HepG2 (cell line): Measurements from ENCODE around the gene ADH1B. TPM values are rescaled to one million over a fixed set of nuclear protein-coding genes. Genes with fewer than 3 reads are reported as not detected.

Experiments used
- ATAC-seq: fragments of 200-7000 bp; cut with Tn5 transposase; 3 replicates; pipeline ENCODE4 v1.9.1; 2020; ENCODE audit warnings: mild to moderate bottlenecking, moderate library complexity
- BruUV-seq: library from RNA; stranded (reverse); fragments of 400-500 nt; replicated peaks from 2 replicates; lab custom pipeline; 2021; lab: Mats Ljungman, UMichigan
- CTCF ChIA-PET: fragments of 300-600 bp; formaldehyde crosslinking; extraction: SDS; loops from one replicate; lab custom pipeline; 2021; ENCODE audit warnings: low total read pairs, inconsistent platforms, low intra/inter-chr PET ratio; lab: Yijun Ruan, JAX
- POLR2A ChIA-PET: fragments of 350-600 bp; sonication (Branson Sonifier 250); formaldehyde crosslinking; loops from one replicate; lab custom pipeline; 2020; ENCODE audit warnings: antibody characterized with exemption, inconsistent platforms; lab: Yijun Ruan, JAX
- DNase-seq: peaks from one replicate; pipeline ENCODE4 v3.0.0-alpha.2; 2015; ENCODE audit warnings: low spot score
- FAIRE-seq: peaks from 3 replicates; lab custom pipeline; 2011; peaks lifted over from hg19 to GRCh38; lab: Jason Lieb, UNC
- H2AFZ ChIP-seq: one replicate; pipeline ENCODE4 v1.6.1; 2011; ENCODE audit warnings: low read length, inconsistent platforms
- H3K27ac ChIP-seq: fragments of 300-600 bp; 3 replicates; pipeline ENCODE4 v1.8.0; 2011; ENCODE audit warnings: mixed run types, mild to moderate bottlenecking, mixed read lengths, low read length, inconsistent platforms; ENCODE audit not compliant: insufficient read depth; ENCODE audit errors: extremely low read length
- H3K27me3 ChIP-seq, 2 experiments: fragments of 200-600 bp in 1 of 2; 2 replicates in 1 of 2; 3 replicates in 1 of 2; pipeline versions ENCODE4 v1.6.0 to v1.8.0; 2011; ENCODE audit warnings: low read length in 2 of 2, mild to moderate bottlenecking in 2 of 2, moderate library complexity in 2 of 2, inconsistent platforms in 1 of 2; ENCODE audit not compliant: insufficient read depth in 2 of 2, control insufficient read depth in 1 of 2
- H3K36me3 ChIP-seq, 2 experiments: fragments of 200-600 bp in 1 of 2; replicated peaks in 1 of 2; 2 replicates in 1 of 2; 3 replicates in 1 of 2; pipeline versions ENCODE4 v1.5.1 to v1.8.0; 2011; ENCODE audit warnings: low read length in 2 of 2, inconsistent platforms in 1 of 2; ENCODE audit not compliant: insufficient read depth in 2 of 2, control insufficient read depth in 1 of 2
- H3K4me1 ChIP-seq: 2 replicates; pipeline ENCODE4 v1.5.1; 2012; ENCODE audit warnings: low read length, inconsistent platforms; ENCODE audit not compliant: insufficient read depth
- H3K4me2 ChIP-seq: 2 replicates; pipeline ENCODE4 v1.6.0; 2011; ENCODE audit warnings: low read depth, low read length, inconsistent platforms
- H3K4me3 ChIP-seq, 3 experiments: fragments of 200-600 bp in 1 of 3; sonication (generic), shearing (Covaris generic) in 1 of 3; replicated peaks in 1 of 3; 2 replicates each; pipeline ENCODE4 v1.5.1; 2011 to 2016; ENCODE audit warnings: low read length in 3 of 3, inconsistent platforms in 2 of 3, low read depth in 2 of 3, mild to moderate bottlenecking in 2 of 3, control low read depth in 1 of 3, mixed read lengths in 1 of 3; ENCODE audit not compliant: insufficient read depth in 1 of 3
- H3K79me2 ChIP-seq: one replicate; pipeline ENCODE4 v1.6.1; 2011; ENCODE audit warnings: low read length, inconsistent platforms; ENCODE audit not compliant: insufficient read depth
- H3K9ac ChIP-seq: 2 replicates; pipeline ENCODE4 v1.6.0; 2011; ENCODE audit warnings: mild to moderate bottlenecking, low read depth, low read length, inconsistent platforms; ENCODE audit not compliant: insufficient read depth
- H3K9me3 ChIP-seq: 2 replicates; pipeline ENCODE4 v1.5.1; 2012; ENCODE audit warnings: mild to moderate bottlenecking, low read length
- H4K20me1 ChIP-seq: 2 replicates; pipeline ENCODE4 v1.6.0; 2011; ENCODE audit warnings: inconsistent platforms, mild to moderate bottlenecking, low read length, moderate library complexity; ENCODE audit not compliant: insufficient read depth
- FOSL2 ChIP-seq: sonication (generic); formaldehyde crosslinking; IDR thresholded peaks from 2 replicates; pipeline ENCODE4 v1.4.0; 2020; ENCODE audit warnings: missing genetic modification reagents
- FOXP1 ChIP-seq, 2 experiments: fragments of 450-650 bp in 1 of 2; IDR thresholded peaks; 2 replicates each; pipeline ENCODE4 v1.6.1; 2017 to 2018; ENCODE audit warnings: antibody characterized with exemption in 1 of 2
- GABPB1 ChIP-seq: IDR thresholded peaks from 2 replicates; pipeline ENCODE4 v1.6.1; 2016; ENCODE audit warnings: mild to moderate bottlenecking, missing genetic modification reagents, moderate library complexity, missing compliant biosample characterization
- HIVEP1 ChIP-seq: sonication (generic); formaldehyde crosslinking; IDR thresholded peaks from 2 replicates; pipeline ENCODE4 v1.4.0; 2020; ENCODE audit warnings: mild to moderate bottlenecking, missing genetic modification reagents
- MNT ChIP-seq: fragments of 450-650 bp; IDR thresholded peaks from 2 replicates; pipeline ENCODE4 v1.6.1; 2016
- MTA3 ChIP-seq: sonication (generic); formaldehyde crosslinking; IDR thresholded peaks from 2 replicates; pipeline ENCODE4 v1.4.0; 2020; ENCODE audit warnings: missing genetic modification reagents
- SOX6 ChIP-seq, 2 experiments: fragments of 450-650 bp in 1 of 2; sonication (generic) in 1 of 2; formaldehyde crosslinking in 1 of 2; IDR thresholded peaks; 2 replicates each; pipeline versions ENCODE4 v1.4.0 to v1.6.1; 2017 to 2020; ENCODE audit warnings: antibody characterized with exemption in 1 of 2, mild to moderate bottlenecking in 1 of 2, missing genetic modification reagents in 1 of 2
- STAT5B ChIP-seq: sonication (generic); formaldehyde crosslinking; IDR thresholded peaks from 2 replicates; pipeline ENCODE4 v1.4.0; 2020; ENCODE audit warnings: missing genetic modification reagents
- TP53 ChIP-seq: sonication (generic); formaldehyde crosslinking; conservative IDR thresholded peaks from 2 replicates; pipeline ENCODE4 v1.4.0; 2020; ENCODE audit warnings: missing genetic modification reagents
- YY1 ChIP-seq: IDR thresholded peaks from 2 replicates; pipeline ENCODE4 v1.6.1; 2011; ENCODE audit warnings: low read length, low read depth, moderate library complexity, mild to moderate bottlenecking; ENCODE audit not compliant: insufficient read depth, insufficient replicate concordance
- ZBTB43 ChIP-seq: sonication (generic); formaldehyde crosslinking; conservative IDR thresholded peaks from 2 replicates; pipeline ENCODE4 v1.4.0; 2020; ENCODE audit warnings: missing genetic modification reagents
- ZMYM4 ChIP-seq: sonication (generic); formaldehyde crosslinking; IDR thresholded peaks from 2 replicates; pipeline ENCODE4 v1.8.1; 2023; ENCODE audit warnings: mild to moderate bottlenecking, missing genetic modification reagents
- ZNF552 ChIP-seq: sonication (generic); formaldehyde crosslinking; IDR thresholded peaks from 2 replicates; pipeline ENCODE4 v1.9.0; 2022; ENCODE audit warnings: missing genetic modification reagents, mild to moderate bottlenecking, borderline replicate concordance
- ZNF816 ChIP-seq: sonication (generic); formaldehyde crosslinking; IDR thresholded peaks from 2 replicates; pipeline ENCODE4 v1.8.0; 2022; ENCODE audit warnings: missing genetic modification reagents, mild to moderate bottlenecking, borderline replicate concordance
- WGBS: methylation state at CpG from one replicate; pipeline ENCODE4 v1.1.6; 2017; ENCODE audit warnings: low lambda C conversion rate; 5-methylcytosine and 5-hydroxymethylcytosine counted together
- in situ Hi-C: cut with HindIII; loops from 2 replicates; pipeline ENCODE4 v1.10.0; 2017; ENCODE audit warnings: low pct_unique_long_range_greater_than_20kb; ENCODE audit not compliant: extremely low pct_ligation_motif_present
- intact Hi-C: fragments of 100-400 bp; cut with micrococcal nuclease; formaldehyde crosslinking; loops from one replicate; pipeline ENCODE4 v1.10.0; 2022; ENCODE audit not compliant: unreplicated experiment
- polyA plus RNA-seq, 8 experiments: library from polyadenylated mRNA; depleted of rRNA in 3 of 8; stranded (reverse) in 7 of 8; unstranded in 1 of 8; fragments of >200 nt; fragmentation: Illumina TruSeq in 4 of 8; extraction: Trizol in 4 of 8; gene quantifications; 2 replicates each; pipeline versions ENCODE4 v1.2.1 to v1.2.3, GENCODE V29; 2011 to 2016; ENCODE audit warnings: low read depth in 4 of 8, missing spikeins in 1 of 8, mixed read lengths in 1 of 8; ENCODE audit not compliant: insufficient read depth in 1 of 8
- total RNA-seq, 5 experiments: library from RNA; depleted of rRNA; stranded (reverse); fragments of >200 nt; fragmentation: Illumina TruSeq; extraction: Trizol; gene quantifications; 2 replicates each; pipeline ENCODE4 v1.2.3, GENCODE V29; 2016; ENCODE audit warnings: low read depth in 1 of 5
- TF ChIP-seq, protein P1 (sequence below): sonication (generic); formaldehyde crosslinking; IDR thresholded peaks from 2 replicates; pipeline ENCODE4 v1.8.0; 2022; ENCODE audit warnings: missing genetic modification reagents, mild to moderate bottlenecking, moderate library complexity, borderline replicate concordance
- TF ChIP-seq, protein P2 (sequence below): sonication (generic); formaldehyde crosslinking; IDR thresholded peaks from 2 replicates; pipeline ENCODE4 v1.4.0; 2020; ENCODE audit warnings: missing genetic modification reagents

ADH1B gene
- total and polyA plus RNA-seq, 2 of the 13 experiments (the other 11 are each of a cell fraction or from before 2014, with no cell fraction given): 0.05 to 0.40 TPM

GRCh38 chr4:99300934-99301333 is 20.3 kb downstream of the ADH1B start (continued):
- TF ChIP-seq MNT (no peak), SOX6 (IDR thresholded peaks at IDR 0.05) (no peak), SOX6 (CRISPR knock-in tag; IDR thresholded peaks at IDR 0.05) (peak; percentile 21; the same call in 1 of the 2 replicates), ZMYM4 (0 out of 2 replicates have a peak, but pooled peaks have one; percentile 17)

- Histone ChIP-seq H3K27me3 (no peaks in the 10 kb centered on the region), H3K4me3 (no peak overlapping the region), H4K20me1 (no peaks in the 10 kb centered on the region), H3K4me2 (no peak overlapping the region), H3K36me3 (no peaks in the 10 kb centered on the region), H3K4me1 (peaks cover 14% of the 10 kb centered on the region; the same call in 1 of the 2 replicates), H3K79me2 (no peaks in the 10 kb centered on the region), H2AFZ (no peak overlapping the region), H3K9ac (no peak overlapping the region), H3K9me3 (peaks cover 6% of the 10 kb centered on the region; the same call in 1 of the 2 replicates), H3K27ac (no peak overlapping the region)
- CTCF ChIA-PET: no interaction called here
- no TSS peak for BruUV-seq
- in situ Hi-C loops: no loop called here
- no peak for DNase-seq
- WGBS: no CpG with 5 or more reads among the region's 5 CpGs
- no peak for FAIRE-seq
- no peak for ATAC-seq
- POLR2A ChIA-PET: no interaction called here
- intact Hi-C loops: no loop called here
- TF ChIP-seq, protein P1, sequence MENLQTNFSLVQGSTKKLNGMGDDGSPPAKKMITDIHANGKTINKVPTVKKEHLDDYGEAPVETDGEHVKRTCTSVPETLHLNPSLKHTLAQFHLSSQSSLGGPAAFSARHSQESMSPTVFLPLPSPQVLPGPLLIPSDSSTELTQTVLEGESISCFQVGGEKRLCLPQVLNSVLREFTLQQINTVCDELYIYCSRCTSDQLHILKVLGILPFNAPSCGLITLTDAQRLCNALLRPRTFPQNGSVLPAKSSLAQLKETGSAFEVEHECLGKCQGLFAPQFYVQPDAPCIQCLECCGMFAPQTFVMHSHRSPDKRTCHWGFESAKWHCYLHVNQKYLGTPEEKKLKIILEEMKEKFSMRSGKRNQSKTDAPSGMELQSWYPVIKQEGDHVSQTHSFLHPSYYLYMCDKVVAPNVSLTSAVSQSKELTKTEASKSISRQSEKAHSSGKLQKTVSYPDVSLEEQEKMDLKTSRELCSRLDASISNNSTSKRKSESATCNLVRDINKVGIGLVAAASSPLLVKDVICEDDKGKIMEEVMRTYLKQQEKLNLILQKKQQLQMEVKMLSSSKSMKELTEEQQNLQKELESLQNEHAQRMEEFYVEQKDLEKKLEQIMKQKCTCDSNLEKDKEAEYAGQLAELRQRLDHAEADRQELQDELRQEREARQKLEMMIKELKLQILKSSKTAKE (CRISPR knock-in tag): no peak
- TF ChIP-seq, protein P2, sequence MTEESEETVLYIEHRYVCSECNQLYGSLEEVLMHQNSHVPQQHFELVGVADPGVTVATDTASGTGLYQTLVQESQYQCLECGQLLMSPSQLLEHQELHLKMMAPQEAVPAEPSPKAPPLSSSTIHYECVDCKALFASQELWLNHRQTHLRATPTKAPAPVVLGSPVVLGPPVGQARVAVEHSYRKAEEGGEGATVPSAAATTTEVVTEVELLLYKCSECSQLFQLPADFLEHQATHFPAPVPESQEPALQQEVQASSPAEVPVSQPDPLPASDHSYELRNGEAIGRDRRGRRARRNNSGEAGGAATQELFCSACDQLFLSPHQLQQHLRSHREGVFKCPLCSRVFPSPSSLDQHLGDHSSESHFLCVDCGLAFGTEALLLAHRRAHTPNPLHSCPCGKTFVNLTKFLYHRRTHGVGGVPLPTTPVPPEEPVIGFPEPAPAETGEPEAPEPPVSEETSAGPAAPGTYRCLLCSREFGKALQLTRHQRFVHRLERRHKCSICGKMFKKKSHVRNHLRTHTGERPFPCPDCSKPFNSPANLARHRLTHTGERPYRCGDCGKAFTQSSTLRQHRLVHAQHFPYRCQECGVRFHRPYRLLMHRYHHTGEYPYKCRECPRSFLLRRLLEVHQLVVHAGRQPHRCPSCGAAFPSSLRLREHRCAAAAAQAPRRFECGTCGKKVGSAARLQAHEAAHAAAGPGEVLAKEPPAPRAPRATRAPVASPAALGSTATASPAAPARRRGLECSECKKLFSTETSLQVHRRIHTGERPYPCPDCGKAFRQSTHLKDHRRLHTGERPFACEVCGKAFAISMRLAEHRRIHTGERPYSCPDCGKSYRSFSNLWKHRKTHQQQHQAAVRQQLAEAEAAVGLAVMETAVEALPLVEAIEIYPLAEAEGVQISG (CRISPR knock-in tag): no peak
- TF ChIP-seq YY1 (no peak), FOSL2 (CRISPR knock-in tag) (no peak), ZNF816 (CRISPR knock-in tag) (no peak), ZNF552 (no peak), FOXP1 (IDR thresholded peaks at IDR 0.05) (no peak), FOXP1 (CRISPR knock-in tag; IDR thresholded peaks at IDR 0.05) (no peak), ZBTB43 (CRISPR knock-in tag) (no peak), HIVEP1 (CRISPR knock-in tag) (no peak), STAT5B (CRISPR knock-in tag) (no peak), GABPB1 (CRISPR knock-in tag) (no peak), TP53 (CRISPR knock-in tag) (no peak), MTA3 (CRISPR knock-in tag) (no peak)
These were observed 27.8 kb downstream of the ADH1B start for GRCh38 chr4:99293357-99293756.
